HTERT RPE-1 (cell line): ENCODE measurements around the gene CALCA.
"Not testable (repeated sequence)": the region's sequence is repeated elsewhere in the genome, so short reads cannot be mapped to it uniquely, and the experiment has no call there.

Experiments
- in situ Hi-C: fragments of 300-500 bp; cut with MboI; formaldehyde crosslinking; loops from 4 replicates; pipeline ENCODE4 v1.14.3; 2020; ENCODE audit warnings: low sequenced_read_pairs

The CALCA gene

DNA sequence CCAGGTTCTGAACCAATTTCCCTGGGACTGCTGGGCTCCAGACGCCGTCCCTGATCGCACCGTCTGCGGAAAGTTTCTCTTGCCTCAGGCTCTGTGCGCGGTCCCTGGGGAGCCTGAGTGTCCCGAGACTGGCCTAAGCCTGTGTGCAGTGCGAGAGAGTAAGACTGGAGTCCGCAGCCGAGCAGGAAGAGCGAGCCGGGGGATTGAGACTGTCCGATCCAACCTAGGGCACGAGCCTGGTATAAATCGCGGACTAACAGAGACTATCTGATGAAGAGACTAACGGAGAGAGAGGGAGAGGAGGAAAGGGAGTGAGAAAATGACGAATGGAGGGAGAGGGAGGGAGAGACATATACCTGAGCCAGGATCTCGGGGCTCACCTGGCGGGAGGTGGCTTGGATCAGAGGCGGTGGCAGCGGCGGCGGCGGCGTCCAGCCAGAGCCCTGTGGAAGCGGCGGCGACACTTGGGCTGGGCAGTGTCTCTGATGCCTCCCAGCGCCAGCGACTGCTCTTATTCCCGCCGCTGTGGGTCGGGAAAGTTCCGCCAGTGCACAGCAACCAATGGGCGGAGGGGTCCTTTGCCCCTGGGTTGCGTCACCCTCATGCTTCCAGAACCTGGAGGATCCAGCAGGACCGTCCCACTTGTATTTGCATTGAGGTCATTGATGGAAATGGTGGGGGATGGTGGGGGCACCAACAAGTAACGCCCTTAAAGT is at the start of gene CALCA:
Gene CALCA, minus strand, starts transcription at position 487 of the 716 bp plus-strand sequence. CDS start 1,159 bp downstream, outside the sequence.
- in situ Hi-C loops, result no loop called here

DNA sequence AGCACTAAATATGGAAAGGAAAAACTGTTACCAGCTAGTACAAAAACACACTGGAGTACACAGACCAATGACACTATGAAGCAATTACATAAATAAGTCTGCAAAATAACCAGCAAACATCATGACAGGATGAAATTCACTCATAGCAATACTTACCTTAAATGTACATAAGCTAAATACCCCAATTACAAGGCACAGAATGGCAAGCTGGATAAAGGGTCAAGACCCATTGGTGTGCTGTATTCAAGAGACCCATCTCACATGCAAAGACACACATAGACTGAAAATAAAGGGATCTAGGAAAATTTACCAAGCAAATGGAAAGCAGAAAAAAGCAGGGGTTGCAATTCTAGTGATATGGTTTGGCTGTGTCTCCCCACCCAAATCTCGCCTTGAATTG is 44.0 kb upstream of the CALCA start:
- in situ Hi-C loops, result no loop called here

GRCh38 chr11:15011776-15012345 is 39.7 kb upstream of the CALCA start:
- in situ Hi-C loops, result no loop called here

- in situ Hi-C loops, result no loop called here
Measured at GRCh38 chr11:15010865-15011264, 38.7 kb upstream of the CALCA start.

GRCh38 chr11:15006139-15006759 is 34.1 kb upstream of the CALCA start:
- in situ Hi-C loops, result no loop called here

GRCh38 chr11:14988133-14988532 is 16.0 kb upstream of the CALCA start:
- in situ Hi-C loops, result not testable (repeated sequence)

- in situ Hi-C loops, result no loop called here
Measured at GRCh38 chr11:14981507-14981906, 9.4 kb upstream of the CALCA start.

- in situ Hi-C loops, result no loop called here
Measured at GRCh38 chr11:14980854-14981253, 8.7 kb upstream of the CALCA start.

DNA sequence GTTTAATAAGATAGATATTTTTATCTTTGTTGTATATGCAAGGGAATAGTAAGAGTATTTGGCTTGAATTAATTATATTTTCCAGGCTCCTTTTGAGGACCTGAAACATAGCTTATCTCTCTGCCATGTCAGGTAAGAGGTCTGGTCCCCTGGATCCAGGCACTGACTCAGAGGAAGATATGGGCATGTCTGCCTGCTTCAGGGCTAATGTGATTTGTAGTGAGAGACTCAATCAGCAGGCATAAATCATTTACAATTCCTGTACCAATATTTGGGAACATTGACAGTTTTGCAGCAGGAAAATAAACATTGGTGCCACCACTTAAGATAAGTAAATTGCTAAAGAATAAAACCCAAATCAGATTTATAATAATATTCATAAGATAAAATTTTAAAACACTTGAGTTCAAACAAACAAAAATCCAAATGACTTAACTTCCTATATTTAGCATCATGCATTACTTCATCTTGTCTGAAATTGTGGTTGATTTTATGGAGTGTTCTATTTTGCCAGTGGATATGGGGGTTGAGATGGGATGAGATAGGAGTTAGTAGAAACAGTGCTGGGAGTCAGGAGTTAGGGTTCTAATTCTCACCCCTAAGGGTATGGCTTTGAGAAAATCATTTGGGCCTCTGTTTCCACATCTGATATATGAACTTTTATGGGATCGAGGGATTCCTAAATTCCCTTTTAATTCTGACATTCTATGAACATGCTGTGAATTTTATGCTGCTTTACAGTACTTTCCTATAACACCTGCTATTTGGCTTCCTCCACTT is 5.1 kb upstream of the CALCA start:
- in situ Hi-C loops, result no loop called here

DNA sequence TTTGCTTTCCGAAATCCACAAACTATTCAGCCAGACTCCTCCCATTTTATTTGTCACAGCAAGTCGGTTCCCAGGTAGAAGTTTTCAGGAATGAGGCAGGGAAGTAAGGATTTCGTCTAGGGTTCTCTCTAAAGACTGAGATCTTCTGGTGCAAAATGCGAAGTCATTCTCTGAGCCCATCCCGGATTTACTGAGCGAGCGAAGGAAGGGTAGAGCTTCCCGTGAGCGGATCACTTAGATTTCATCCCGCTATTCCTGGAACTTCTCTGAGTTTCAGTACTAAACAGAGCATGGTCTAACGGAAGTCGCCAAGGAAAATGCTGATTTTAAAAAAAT is 3.1 kb upstream of the CALCA start:
- in situ Hi-C loops, result no loop called here

GRCh38 chr11:14974515-14975251 is 2.5 kb upstream of the CALCA start:
- in situ Hi-C loops, result no loop called here

GRCh38 chr11:14973621-14974514 is 1.7 kb upstream of the CALCA start:
- in situ Hi-C loops, result no loop called here

DNA sequence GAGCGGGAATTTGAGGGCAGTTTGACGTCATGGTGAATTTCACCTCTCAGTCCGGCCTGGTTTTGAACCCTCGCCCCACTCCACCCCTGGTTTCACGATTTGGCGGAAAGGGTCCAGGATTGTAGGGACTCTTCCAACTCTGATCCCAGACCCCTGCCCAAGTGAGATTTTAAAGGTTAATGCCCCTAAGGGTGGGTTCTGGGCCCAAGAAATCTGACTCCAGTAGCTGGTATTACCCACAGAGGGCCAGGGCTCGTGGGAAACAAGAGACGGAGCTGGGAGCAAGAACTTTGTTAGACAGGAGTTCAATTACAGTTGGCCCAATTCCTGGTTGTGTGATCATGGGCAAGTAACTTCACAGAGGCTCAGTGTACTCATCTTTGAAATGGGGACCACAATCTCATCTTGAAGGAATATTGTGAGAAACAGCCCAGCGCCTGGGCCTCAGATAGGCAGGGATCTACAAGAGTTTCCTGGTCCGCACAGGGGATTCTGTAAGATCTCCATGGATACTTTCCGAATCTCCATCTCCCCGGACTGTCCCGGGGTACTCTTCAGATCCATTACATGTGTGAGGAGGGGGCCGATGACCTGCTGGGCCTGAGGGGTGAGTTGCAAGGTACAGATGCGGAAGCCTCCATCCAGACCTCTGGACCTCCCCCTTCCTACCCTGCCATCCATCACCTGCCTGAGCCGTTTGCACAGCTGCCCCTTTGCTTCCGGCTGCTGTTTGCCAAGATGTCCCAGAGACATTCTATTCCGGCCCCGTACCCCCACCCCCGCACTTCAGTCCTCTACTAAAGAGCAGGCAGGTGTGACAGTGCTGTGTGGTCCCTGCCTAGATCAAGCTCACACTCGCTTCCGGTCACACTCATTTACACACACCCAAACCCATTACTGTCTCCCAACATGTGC is 687 bp upstream of the CALCA start:
- in situ Hi-C loops, result no loop called here

DNA sequence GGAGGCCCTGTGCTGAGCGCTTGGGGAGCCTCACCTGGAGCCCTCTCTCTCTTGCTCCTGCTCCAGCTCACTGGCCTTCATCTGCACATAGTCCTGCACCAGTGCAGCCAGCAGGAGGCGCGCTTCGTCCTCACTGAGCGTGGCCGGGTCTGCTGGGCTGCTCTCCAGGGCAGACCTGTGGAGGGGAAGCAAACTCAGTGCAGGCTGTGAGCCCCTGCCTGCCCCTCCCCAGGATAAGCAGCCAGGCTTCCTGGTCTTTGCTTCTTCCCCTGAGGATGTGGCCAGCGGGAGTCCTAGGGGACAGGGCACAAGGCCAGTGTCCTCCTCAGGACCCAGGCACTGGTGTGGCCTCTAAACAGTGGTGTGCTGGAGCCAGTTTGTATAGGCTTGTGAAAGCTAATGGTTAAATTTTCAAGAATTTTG is 2.2 kb downstream of the CALCA start:
- in situ Hi-C loops, result no loop called here

DNA sequence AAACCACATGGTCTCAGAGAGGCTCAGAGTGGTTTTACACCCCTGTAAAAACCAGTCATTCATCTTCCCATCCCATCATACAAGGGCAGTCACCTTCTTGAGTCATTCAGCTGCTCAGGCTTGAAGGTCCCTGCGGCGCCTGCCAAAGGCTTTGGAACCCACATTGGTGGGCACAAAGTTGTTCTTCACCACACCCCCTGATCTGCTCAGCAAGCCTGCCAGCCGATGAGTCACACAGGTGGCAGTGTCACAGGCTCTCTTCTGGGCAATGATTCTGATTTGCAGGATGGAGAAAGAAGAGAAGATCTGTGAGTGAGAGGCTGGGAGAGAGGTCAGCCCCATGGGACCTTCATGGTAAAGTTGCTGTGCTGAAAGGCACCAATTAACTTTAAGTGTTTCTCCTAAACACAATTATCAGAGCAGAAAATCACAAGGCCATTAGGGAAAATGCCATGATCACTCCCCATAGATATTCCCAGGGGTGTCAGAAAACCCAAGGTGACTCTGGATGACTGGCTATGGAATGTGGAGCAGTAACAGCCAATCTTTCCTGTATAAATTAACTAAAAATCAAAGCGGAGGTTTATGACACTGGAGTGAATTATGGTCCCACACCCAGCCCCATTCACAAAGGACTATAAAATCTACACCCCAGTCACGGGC is 4.4 kb downstream of the CALCA start:
- in situ Hi-C loops, result no loop called here

- in situ Hi-C loops, result no loop called here
Measured at GRCh38 chr11:14956111-14956510, 16.0 kb downstream of the CALCA start.

DNA sequence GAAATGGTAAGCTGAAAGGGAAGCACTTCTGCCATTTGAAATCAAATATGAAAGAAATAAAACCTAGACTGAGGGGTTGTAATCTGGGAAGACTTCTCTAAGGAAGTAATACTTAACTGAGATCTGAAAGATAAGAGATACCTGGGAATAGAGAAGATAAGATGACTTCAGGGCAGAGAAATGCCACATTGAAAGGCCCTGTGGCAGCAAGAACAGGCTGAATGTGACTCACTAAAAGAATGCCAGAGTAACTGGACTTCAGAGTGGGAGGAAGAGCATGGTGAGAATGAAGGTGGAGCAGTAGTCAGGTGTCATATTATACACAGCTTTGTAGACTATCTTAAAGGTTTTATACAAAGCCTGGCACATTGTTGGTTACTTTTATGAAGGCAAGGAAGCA is 17.6 kb downstream of the CALCA start:
- in situ Hi-C loops, result no loop called here

GRCh38 chr11:14953904-14954303 is 18.2 kb downstream of the CALCA start:
- in situ Hi-C loops, result no loop called here
